Neural progenitor cell (in vitro differentiated cells): ENCODE measurements around the gene GALNT2. TPM values are rescaled to one million over a fixed set of nuclear protein-coding genes. Genes with fewer than 3 reads are reported as not detected.

Experiments used
- DNase-seq: peaks from one replicate; pipeline ENCODE4 v3.0.0-alpha.2; 2016; ENCODE audit warnings: low spot score
- H2AFZ ChIP-seq: fragments of 200-600 bp; sonication (generic); replicated peaks from 2 replicates; pipeline ENCODE4 v1.6.1; 2016; ENCODE audit warnings: antibody characterized with exemption
- H3F3A ChIP-seq: fragments of 200-600 bp; sonication (generic); 2 replicates; pipeline ENCODE4 v1.6.1; 2016; ENCODE audit warnings: antibody characterized with exemption, low read depth
- H3K27ac ChIP-seq: fragments of 200-600 bp; sonication (generic); 2 replicates; pipeline ENCODE4 v1.5.1; 2016; ENCODE audit warnings: mild to moderate bottlenecking
- H3K27me3 ChIP-seq: fragments of 200-600 bp; sonication (generic); 2 replicates; pipeline ENCODE4 v1.6.1; 2016; ENCODE audit warnings: mild to moderate bottlenecking, moderate library complexity
- H3K36me3 ChIP-seq: fragments of 200-600 bp; sonication (generic); 2 replicates; pipeline ENCODE4 v1.5.1; 2016
- H3K4me1 ChIP-seq: fragments of 200-600 bp; sonication (generic); 2 replicates; pipeline ENCODE4 v1.6.1; 2016; ENCODE audit warnings: mixed run types
- H3K4me2 ChIP-seq: fragments of 200-600 bp; sonication (generic); 2 replicates; pipeline ENCODE4 v1.6.1; 2016
- H3K4me3 ChIP-seq: fragments of 200-600 bp; sonication (generic); 2 replicates; pipeline ENCODE4 v1.5.1; 2016
- H3K79me2 ChIP-seq: fragments of 200-600 bp; sonication (generic); 2 replicates; pipeline ENCODE4 v1.6.1; 2016; ENCODE audit warnings: low read depth
- H3K9ac ChIP-seq: fragments of 200-600 bp; sonication (generic); 2 replicates; pipeline ENCODE4 v1.6.1; 2016
- H3K9me3 ChIP-seq: fragments of 200-600 bp; sonication (generic); 2 replicates; pipeline ENCODE4 v1.5.1; 2016; ENCODE audit warnings: low read depth
- H4K20me1 ChIP-seq: fragments of 200-600 bp; sonication (generic); 2 replicates; pipeline ENCODE4 v1.6.1; 2016; ENCODE audit warnings: low read depth
- H3K27ac Mint-ChIP-seq: 3 replicates; pipeline ENCODE4 v1.8.0; 2021; ENCODE audit warnings: mixed read lengths
- H3K27me3 Mint-ChIP-seq: 2 replicates; pipeline ENCODE4 v1.8.0; 2022; ENCODE audit warnings: low read depth, mild to moderate bottlenecking, inconsistent platforms, moderate library complexity, mixed read lengths; ENCODE audit not compliant: insufficient read depth
- H3K36me3 Mint-ChIP-seq: 3 replicates; pipeline ENCODE4 v1.8.0; 2021; ENCODE audit warnings: mixed read lengths
- H3K4me1 Mint-ChIP-seq: 3 replicates; pipeline ENCODE4 v1.8.0; 2021; ENCODE audit warnings: mixed read lengths
- H3K4me3 Mint-ChIP-seq: 3 replicates; pipeline ENCODE4 v1.8.0; 2021; ENCODE audit warnings: mild to moderate bottlenecking, moderate library complexity, mixed read lengths
- H3K9me3 Mint-ChIP-seq: 3 replicates; pipeline ENCODE4 v1.8.0; 2020; ENCODE audit warnings: mixed read lengths
- CTCF ChIP-seq: fragments of 200-600 bp; sonication (generic); IDR thresholded peaks from 2 replicates; pipeline ENCODE4 v1.5.1; 2017; ENCODE audit warnings: antibody characterized with exemption, mild to moderate bottlenecking
- EZH2 ChIP-seq: fragments of 200-600 bp; sonication (generic); IDR thresholded peaks from 2 replicates; pipeline ENCODE4 v1.6.1; 2017; ENCODE audit warnings: antibody characterized with exemption, mild to moderate bottlenecking, moderate library complexity
- EZH2phosphoT487 ChIP-seq: fragments of 200-600 bp; sonication (generic); IDR thresholded peaks from 2 replicates; pipeline ENCODE4 v1.6.1; 2017; ENCODE audit warnings: antibody characterized with exemption
- total RNA-seq: library from RNA; depleted of rRNA; stranded (reverse); fragments of >200 nt; gene quantifications from 2 replicates; pipeline ENCODE4 v1.2.3, GENCODE V29; 2015; ENCODE audit warnings: low replicate concordance

Gene GALNT2
- total RNA-seq, 1 donor from 2014 or later: 37.6 TPM

- Histone ChIP-seq H3K36me3 (no peaks in the 10 kb centered on the region), H3K4me3 (no peak overlapping the region), H3K4me2 (no peak overlapping the region), H3K79me2 (no peaks in the 10 kb centered on the region), H3K9ac (no peak overlapping the region), H2AFZ (no peak overlapping the region), H3K9me3 (no peaks in the 10 kb centered on the region), H3K27me3 (no peaks in the 10 kb centered on the region), H4K20me1 (no peaks in the 10 kb centered on the region), H3F3A (peaks cover 9% of the 10 kb centered on the region), H3K27ac (no peak overlapping the region), H3K4me1 (no peaks in the 10 kb centered on the region)
- Mint-ChIP-seq H3K4me1 (peaks cover 27% of the 10 kb centered on the region), H3K36me3 (no peaks in the 10 kb centered on the region), H3K27me3 (no peaks in the 10 kb centered on the region), H3K27ac (no peak overlapping the region), H3K9me3 (no peaks in the 10 kb centered on the region), H3K4me3 (no peak overlapping the region)
- TF ChIP-seq EZH2phosphoT487: no peak
- TF ChIP-seq CTCF: no peak
- TF ChIP-seq EZH2: no peak
- DNase-seq: no peak
These were observed 159.2 kb downstream of the GALNT2 start for GRCh38 chr1:230226007-230226800.

GRCh38 chr1:230226814-230227213, 159.8 kb downstream of the GALNT2 start:
- H3K4me2 ChIP-seq: no peak overlapping the region

GRCh38 chr1:230228236-230228897, 161.3 kb downstream of the GALNT2 start:
- H3K27me3 ChIP-seq: no peaks in the 10 kb centered on the region
- no peak overlapping the region for H3K4me3 Mint-ChIP-seq
- H3K4me2 ChIP-seq: no peak overlapping the region
- H3K9me3 ChIP-seq: no peaks in the 10 kb centered on the region
- H3K9me3 Mint-ChIP-seq: no peaks in the 10 kb centered on the region
- H3K27me3 Mint-ChIP-seq: no peaks in the 10 kb centered on the region
- no peak overlapping the region for H3K9ac ChIP-seq
- no peak overlapping the region for H3K27ac ChIP-seq
- no peak for DNase-seq
- no peak overlapping the region for H2AFZ ChIP-seq
- H3K4me1 ChIP-seq: no peaks in the 10 kb centered on the region
- H3K36me3 Mint-ChIP-seq: no peaks in the 10 kb centered on the region
- H4K20me1 ChIP-seq: no peaks in the 10 kb centered on the region
- H3K27ac Mint-ChIP-seq: no peak overlapping the region
- TF ChIP-seq EZH2phosphoT487: no peak
- TF ChIP-seq EZH2: no peak
- TF ChIP-seq CTCF: no peak
- no peaks in the 10 kb centered on the region for H3K36me3 ChIP-seq
- peaks cover 42% of the 10 kb centered on the region for H3K4me1 Mint-ChIP-seq
- no peaks in the 10 kb centered on the region for H3K79me2 ChIP-seq
- peaks cover 9% of the 10 kb centered on the region for H3F3A ChIP-seq
- no peak overlapping the region for H3K4me3 ChIP-seq

More at GRCh38 chr1:230226814-230227213, 159.8 kb downstream of the GALNT2 start:
- Histone ChIP-seq H3K4me3 (no peak overlapping the region), H3K27me3 (no peaks in the 10 kb centered on the region), H4K20me1 (no peaks in the 10 kb centered on the region), H3K79me2 (no peaks in the 10 kb centered on the region), H3F3A (peaks cover 9% of the 10 kb centered on the region), H3K36me3 (no peaks in the 10 kb centered on the region), H3K4me1 (no peaks in the 10 kb centered on the region), H3K27ac (no peak overlapping the region), H3K9me3 (no peaks in the 10 kb centered on the region), H3K9ac (no peak overlapping the region), H2AFZ (no peak overlapping the region)
- DNase-seq: no peak
- Mint-ChIP-seq H3K36me3 (no peaks in the 10 kb centered on the region), H3K27ac (no peak overlapping the region), H3K4me1 (peaks cover 33% of the 10 kb centered on the region), H3K27me3 (no peaks in the 10 kb centered on the region), H3K9me3 (no peaks in the 10 kb centered on the region), H3K4me3 (no peak overlapping the region)
- TF ChIP-seq CTCF (no peak), EZH2phosphoT487 (no peak), EZH2 (no peak)
